ENCODE results near the gene ANKDD1A. TPM values are rescaled to one million over a fixed set of nuclear protein-coding genes. Genes with fewer than 3 reads are reported as not detected.
A peak's percentile ranks its signal among the peaks of the same experiment; 100 is the strongest.

ANKDD1A gene
- total RNA-seq, 1 donor from 2014 or later, result 6.8 TPM

- peaks cover 29% of the 10 kb centered on the region for H3K4me1 Mint-ChIP-seq (ENCODE audit: low read depth, unreplicated experiment)
- no peak for TF ChIP-seq CTCF (IDR thresholded peaks at IDR 0.05; ENCODE audit: partially characterized antibody, unreplicated experiment)
- no peaks in the 10 kb centered on the region for H3K36me3 Mint-ChIP-seq (ENCODE audit: unreplicated experiment)
- DNase-seq, result no peak
- H3K27me3 Mint-ChIP-seq (ENCODE audit: unreplicated experiment), result peaks cover 10% of the 10 kb centered on the region
- no peak overlapping the region for H3K4me3 Mint-ChIP-seq (ENCODE audit: unreplicated experiment)
- no peak overlapping the region for H3K27ac Mint-ChIP-seq (ENCODE audit: unreplicated experiment)
- peaks cover 7% of the 10 kb centered on the region for H3K9me3 Mint-ChIP-seq (ENCODE audit: unreplicated experiment)
Measured at GRCh38 chr15:64865126-64865997, 46.3 kb upstream of the ANKDD1A start.

DNA sequence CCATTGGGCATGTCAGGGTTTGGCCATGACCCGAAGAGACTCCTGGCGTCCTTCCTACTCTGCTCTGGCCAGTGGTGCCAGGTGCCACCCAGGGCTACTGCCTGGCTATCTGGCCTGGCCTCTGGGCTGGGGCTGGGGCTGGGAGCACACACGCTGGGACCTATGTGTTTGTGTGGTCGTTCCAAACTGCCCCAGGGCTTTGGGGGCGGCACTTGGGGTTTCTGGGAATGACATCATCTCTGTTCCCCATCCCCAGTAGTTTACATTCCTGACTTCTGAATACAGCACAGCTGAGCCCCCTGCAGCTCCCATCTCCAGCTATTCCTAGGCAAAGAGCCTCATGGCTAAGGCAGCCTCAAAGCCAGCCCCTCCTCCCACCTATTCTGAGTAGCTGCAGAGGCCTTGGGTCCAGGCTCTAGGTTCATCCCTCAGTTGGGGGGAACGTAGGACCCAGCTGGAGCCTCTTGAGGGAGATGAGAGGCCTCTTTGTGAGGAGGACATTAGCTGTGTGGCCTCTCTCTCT is 45.6 kb upstream of the ANKDD1A start:
- H3K9me3 Mint-ChIP-seq (ENCODE audit: unreplicated experiment), result peaks cover 7% of the 10 kb centered on the region
- H3K4me3 Mint-ChIP-seq (ENCODE audit: unreplicated experiment), result no peak overlapping the region
- DNase-seq, result no peak
- no peak for TF ChIP-seq CTCF (IDR thresholded peaks at IDR 0.05; ENCODE audit: partially characterized antibody, unreplicated experiment)
- peaks cover 9% of the 10 kb centered on the region for H3K27me3 Mint-ChIP-seq (ENCODE audit: unreplicated experiment)
- peak overlapping the region; percentile 38 for H3K27ac Mint-ChIP-seq (ENCODE audit: unreplicated experiment)
- H3K4me1 Mint-ChIP-seq (ENCODE audit: low read depth, unreplicated experiment), result peaks cover 27% of the 10 kb centered on the region
- no peaks in the 10 kb centered on the region for H3K36me3 Mint-ChIP-seq (ENCODE audit: unreplicated experiment)

GRCh38 chr15:64869501-64869900 is 42.2 kb upstream of the ANKDD1A start:
- Mint-ChIP-seq H3K4me1 (ENCODE audit: low read depth, unreplicated experiment) (peaks cover 19% of the 10 kb centered on the region), H3K9me3 (ENCODE audit: unreplicated experiment) (peaks cover 2% of the 10 kb centered on the region), H3K27ac (ENCODE audit: unreplicated experiment) (no peak overlapping the region), H3K27me3 (ENCODE audit: unreplicated experiment) (peaks cover 2% of the 10 kb centered on the region), H3K4me3 (ENCODE audit: unreplicated experiment) (no peak overlapping the region), H3K36me3 (ENCODE audit: unreplicated experiment) (no peaks in the 10 kb centered on the region)
- TF ChIP-seq CTCF (IDR thresholded peaks at IDR 0.05; ENCODE audit: partially characterized antibody, unreplicated experiment), result no peak
- no peak for DNase-seq

DNA sequence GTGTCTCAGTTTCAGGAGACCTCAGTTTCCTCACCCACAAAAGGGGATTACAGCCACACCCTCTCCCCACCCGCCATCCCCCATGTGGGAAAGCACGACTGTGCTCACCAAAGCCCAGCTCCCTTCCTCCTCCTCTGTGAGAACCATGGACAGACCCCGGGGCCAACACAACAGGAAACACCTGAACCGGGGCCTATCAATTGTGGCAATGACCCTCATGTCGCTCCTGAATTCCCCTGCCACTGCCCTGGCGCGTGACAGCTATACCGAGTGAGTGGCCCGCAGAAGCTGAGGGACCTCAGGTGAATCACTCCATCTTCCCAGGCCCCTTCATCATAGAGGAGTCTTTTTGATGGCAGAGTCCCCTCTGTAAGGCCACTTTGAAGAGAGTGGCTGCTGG is 41.3 kb upstream of the ANKDD1A start:
- Mint-ChIP-seq H3K36me3 (ENCODE audit: unreplicated experiment) (no peaks in the 10 kb centered on the region), H3K4me1 (ENCODE audit: low read depth, unreplicated experiment) (peaks cover 26% of the 10 kb centered on the region), H3K27me3 (ENCODE audit: unreplicated experiment) (peaks cover 2% of the 10 kb centered on the region), H3K27ac (ENCODE audit: unreplicated experiment) (no peak overlapping the region), H3K9me3 (ENCODE audit: unreplicated experiment) (peaks cover 4% of the 10 kb centered on the region), H3K4me3 (ENCODE audit: unreplicated experiment) (no peak overlapping the region)
- no peak for TF ChIP-seq CTCF (IDR thresholded peaks at IDR 0.05; ENCODE audit: partially characterized antibody, unreplicated experiment)
- DNase-seq, result no peak

DNA sequence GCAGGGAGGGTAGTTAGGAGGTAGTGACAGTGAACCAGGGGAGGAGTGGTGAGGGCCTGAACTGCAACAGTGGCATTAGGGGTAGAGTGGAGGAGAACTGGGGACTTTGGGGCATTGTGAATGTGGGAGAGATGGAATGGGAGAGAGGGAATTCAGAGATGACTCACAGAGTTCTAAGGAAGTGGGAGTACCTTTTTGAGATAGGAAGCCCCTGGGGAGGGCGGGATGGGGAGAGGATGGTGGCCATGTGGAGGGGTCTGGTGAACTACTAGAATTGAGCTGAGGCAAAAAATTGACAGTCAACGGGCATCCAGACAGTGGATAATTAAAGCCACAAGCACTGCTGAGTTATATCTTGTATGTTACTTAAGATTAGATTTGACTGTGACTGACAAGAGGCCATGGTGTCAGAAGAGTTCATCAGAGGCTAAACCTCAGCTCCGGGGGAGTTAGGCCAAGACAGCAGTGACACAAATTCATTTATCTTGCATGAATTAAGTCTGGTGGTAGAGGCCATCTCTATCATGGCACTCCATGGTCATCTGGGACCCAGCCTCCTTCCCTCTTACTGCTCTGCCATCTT is 36.0 kb upstream of the ANKDD1A start:
- Mint-ChIP-seq H3K4me1 (ENCODE audit: low read depth, unreplicated experiment) (peaks cover 15% of the 10 kb centered on the region), H3K27me3 (ENCODE audit: unreplicated experiment) (peaks cover 2% of the 10 kb centered on the region), H3K27ac (ENCODE audit: unreplicated experiment) (no peak overlapping the region), H3K4me3 (ENCODE audit: unreplicated experiment) (no peak overlapping the region), H3K9me3 (ENCODE audit: unreplicated experiment) (peaks cover 4% of the 10 kb centered on the region), H3K36me3 (ENCODE audit: unreplicated experiment) (no peaks in the 10 kb centered on the region)
- DNase-seq, result no peak
- TF ChIP-seq CTCF (IDR thresholded peaks at IDR 0.05; ENCODE audit: partially characterized antibody, unreplicated experiment), result no peak

All from glutamatergic neuron (in vitro differentiated cells).